ENCODE measurements around the gene COPS4.
"Not testable (repeated sequence)": the region's sequence is repeated elsewhere in the genome, so short reads cannot be mapped to it uniquely, and the experiment has no call there.

Gene COPS4

DNA sequence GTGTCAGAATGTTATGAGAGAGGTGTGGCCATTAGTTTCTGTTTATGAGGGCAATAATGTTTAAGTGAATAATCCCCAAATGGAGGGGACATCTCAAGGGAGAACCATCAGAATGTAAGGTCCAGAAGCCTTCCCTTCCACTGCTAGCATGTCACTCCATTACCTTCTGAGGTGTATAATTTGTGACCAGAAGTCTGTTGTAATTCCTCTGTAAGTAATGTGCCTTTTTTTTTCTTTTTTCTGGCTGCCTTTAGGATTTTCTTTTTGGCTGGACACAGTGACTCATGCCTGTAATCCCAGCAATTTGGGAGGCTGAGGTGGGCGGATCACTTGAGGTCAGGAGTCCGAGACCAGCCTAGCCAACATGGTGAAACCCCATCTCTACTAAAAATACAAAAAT, 10.8 kb upstream of the COPS4 start:
- DNase-seq, result no peak

DNA sequence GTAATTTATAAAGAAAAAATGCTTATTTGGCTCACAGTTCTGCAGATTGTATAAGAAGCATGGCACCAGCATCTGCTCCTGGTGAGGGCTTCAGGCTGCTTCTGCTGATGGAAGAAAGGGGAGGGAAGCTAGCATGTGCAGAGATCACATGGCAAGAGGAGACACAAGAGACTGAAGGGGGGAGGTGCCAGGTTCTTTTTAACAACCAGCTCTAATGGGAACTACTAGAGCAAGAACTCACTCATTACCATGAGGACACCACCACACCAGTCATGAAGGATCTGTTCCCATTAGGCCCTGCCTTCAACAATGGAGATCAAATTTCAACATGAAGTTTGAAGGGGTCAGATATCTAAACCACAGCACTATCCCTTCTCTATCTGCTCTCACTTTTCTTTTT, 9.4 kb upstream of the COPS4 start:
- DNase-seq, result no peak

DNA sequence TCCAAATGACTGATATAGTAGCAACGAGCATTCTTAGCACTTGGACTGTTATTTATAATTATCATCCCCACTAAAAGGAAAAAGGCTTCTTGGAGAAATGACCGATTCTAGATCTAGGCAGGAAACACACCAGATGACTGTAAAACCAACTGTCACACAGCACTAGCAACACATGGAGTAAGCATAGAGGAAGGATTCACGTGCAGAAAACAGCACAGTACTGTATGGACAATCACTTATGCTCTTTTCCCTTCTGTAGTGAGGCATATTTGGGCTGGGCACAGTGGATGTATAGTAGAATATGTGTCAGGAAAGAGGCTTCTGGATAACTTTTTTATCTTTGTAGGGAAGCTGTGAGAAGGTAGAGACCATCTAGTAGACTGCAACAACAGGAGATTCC, 6.0 kb upstream of the COPS4 start:
- no peak for DNase-seq

- DNase-seq, result no peak
Measured at GRCh38 chr4:83029688-83030087, 5.3 kb upstream of the COPS4 start.

DNA sequence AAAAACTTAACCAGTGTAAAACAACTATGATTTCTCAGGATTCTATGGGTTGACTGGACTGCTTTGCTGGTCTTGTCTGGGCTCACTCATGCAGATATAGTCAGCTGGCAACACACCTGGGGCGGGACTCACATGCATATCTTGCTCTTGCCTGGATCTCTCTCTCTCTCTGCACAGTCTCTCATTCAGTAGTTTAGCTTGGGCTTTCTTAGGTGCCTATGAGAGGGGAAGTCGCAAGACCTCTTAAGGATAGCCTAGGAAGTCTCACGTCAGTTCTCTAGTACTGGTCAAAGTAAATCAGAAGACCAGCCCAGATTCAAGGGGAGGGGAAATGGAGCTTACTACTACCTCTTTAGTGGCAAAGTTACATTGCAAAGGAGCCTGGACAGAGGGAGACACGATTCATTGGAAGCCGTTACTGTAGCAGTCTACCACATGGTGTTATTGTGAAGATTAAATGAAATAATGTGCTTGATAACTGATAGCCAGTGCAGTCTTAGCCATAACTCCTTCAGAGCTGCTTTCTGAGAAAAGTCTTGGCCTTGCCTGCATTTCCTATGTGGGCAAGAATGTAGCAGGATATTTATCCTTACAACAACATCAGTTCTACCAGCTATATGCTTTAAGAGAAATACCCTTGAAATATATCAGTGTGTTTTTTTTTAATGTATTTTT, 2.1 kb downstream of the COPS4 start:
- DNase-seq, result no peak

DNA sequence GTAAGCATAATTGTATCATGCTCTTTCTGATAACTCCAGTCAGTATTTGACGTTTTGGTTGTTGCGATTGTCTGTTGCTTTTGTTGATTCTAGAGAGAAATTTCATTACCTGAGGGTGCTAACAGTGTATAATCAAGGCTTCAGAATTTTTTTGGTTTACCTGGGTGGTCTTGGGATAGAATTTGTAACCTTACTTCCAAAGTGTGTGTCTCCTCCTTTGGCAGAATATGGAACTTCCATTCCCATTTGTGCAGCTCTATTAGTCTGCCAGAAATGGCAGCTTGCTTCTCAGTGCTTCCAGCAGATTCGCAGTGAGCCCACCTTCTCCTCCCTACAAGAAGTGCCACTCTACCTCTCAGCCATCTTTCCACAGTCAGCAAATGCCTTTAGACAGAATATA, 5.3 kb downstream of the COPS4 start:
- DNase-seq, result no peak

- DNase-seq, result not testable (repeated sequence)
Measured at GRCh38 chr4:83043157-83043556, 8.2 kb downstream of the COPS4 start.

DNA sequence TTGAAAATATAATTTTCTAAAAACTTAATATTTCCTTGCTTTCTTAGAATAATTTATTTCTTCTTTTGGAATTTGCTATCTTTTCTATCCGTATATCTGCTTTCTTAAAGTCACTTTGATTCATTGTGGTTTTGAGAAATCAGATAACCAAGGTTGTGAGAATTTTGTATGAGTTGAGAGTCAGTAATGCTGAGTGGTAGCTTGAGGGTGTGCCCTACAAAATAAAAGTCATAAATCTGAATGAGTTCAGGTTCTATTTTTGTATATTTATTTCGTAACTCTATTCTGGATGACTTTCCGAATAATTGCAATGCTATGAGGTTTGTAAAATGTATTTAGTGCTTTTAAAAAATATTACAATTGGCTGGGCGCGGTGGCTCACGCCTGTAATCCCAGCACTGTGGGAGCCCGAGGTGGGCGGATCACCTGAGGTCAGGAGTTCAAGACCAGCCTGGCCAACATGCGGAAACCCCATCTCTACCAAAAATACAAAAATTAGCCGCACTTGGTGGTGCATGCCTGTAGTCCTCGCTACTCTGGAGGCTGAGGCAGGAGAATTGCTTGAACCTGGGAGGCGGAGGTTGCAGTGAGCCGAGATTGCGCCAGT, 8.9 kb downstream of the COPS4 start:
- DNase-seq, result no peak

DNA sequence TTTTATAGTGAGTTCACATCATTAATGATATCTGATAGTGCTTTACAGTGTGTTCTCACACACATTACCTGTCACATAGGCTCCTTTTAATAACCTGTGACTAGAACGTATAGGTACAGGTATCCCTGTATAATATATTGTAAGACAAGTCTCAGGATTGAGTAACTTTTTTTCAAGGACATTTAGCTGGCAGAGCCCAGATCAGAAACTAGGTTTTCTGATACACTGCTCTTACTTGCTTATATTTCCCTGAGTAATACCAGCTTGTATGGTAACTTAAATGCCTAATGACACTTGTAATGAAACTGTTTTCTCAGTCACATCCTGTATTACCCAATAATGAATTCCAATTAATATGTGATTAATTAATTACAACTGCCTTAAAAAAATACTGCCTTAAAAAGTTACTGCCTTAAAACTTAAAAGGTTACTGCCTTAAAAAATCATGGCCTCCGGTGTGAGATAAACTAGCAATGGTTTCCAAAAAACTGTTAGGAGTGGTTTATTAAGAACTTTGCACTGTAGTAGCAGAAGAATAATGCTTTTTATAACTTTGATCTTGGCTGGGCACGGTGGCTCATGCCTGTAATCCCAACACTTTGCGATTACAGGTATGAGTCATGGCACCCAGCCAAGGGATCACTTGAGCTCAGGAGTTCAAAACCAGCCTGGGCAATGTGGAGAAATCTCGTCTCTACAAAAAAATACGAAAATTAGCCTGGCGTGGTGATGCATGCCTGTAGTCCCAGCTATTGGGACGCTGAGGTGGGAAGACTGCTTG, 11.9 kb downstream of the COPS4 start:
- DNase-seq, result no peak

DNA sequence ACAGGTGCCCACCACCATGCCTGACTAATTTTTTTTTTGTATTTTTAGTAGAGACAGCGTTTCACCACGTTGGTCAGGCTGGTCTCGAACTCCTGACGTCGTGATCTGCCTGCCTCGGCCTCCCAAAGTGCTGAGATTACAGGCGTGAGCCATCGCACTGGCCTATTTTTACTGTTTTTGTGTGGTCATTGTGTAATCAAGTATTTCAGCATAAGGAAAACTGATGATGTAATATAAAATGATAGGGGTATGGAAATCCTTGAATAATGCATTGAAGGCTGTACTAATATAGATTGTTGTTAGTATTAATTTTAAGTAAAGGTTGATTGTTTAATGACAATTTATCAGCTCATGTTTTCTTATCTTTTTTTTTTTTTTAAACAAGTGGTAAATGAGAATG, 13.8 kb downstream of the COPS4 start:
- DNase-seq, result not testable (repeated sequence)

GRCh38 chr4:83054928-83055327, 19.9 kb downstream of the COPS4 start:
- no peak for DNase-seq

GRCh38 chr4:83062739-83063138, 27.8 kb downstream of the COPS4 start:
- DNase-seq, result no peak

- DNase-seq, result no peak
Measured at GRCh38 chr4:83065266-83065665, 30.3 kb downstream of the COPS4 start.

GRCh38 chr4:83067058-83067639, 32.2 kb downstream of the COPS4 start:
- no peak for DNase-seq

- no peak for DNase-seq
Measured at GRCh38 chr4:83071116-83071515, 36.1 kb downstream of the COPS4 start.

DNA sequence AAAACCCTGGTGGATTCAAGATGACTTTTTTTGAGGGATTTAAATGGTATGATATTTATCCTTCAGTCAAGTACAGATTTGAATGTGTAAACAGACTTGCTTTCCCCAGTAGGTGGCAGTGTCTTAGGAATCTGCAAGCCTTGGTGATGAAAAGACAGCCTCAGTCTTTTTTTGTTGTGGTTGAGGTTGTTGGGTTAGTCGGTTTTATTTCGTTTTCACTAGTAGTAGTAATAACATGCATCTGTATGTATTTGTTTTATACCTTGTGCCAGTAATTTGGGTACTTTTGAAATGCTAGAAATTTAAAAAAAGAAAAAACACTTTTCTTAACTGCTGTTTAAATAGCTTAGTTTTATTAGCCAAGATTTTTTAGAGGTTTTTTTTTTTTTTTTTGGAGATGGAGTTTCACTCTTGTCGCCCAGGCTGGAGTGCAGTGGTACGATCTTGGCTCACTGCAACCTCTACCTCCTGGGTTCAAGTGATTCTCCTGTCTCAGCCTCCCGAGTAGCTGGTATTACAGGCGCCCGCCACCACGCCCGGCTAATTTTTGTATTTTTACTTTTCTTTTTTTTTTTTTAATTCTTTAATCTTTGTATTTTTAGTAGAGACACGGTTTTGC, 39.2 kb downstream of the COPS4 start:
- no peak for DNase-seq

GRCh38 chr4:83074783-83075182, 39.8 kb downstream of the COPS4 start:
- DNase-seq, result not testable (repeated sequence)

- no peak for DNase-seq
Measured at GRCh38 chr4:83075311-83076095, 40.5 kb downstream of the COPS4 start.

DNA sequence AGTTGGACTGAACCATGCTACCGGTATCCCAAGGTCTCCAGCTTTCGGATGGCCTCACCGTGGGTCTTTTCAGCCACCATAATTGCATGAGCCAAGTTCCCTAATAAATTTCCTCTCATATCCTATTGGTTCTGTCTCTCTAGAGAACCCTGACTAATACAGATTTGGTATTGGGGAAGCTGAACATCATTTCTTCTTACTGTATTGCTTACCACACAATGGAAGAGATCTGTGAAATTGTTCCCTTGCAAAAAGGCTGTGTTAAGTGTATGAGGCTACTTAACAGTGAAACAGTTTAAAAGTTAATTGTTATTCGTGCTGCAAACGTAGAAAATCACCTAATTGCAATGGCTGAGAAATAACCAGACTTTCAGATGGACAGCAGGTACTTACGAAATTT, 45.6 kb downstream of the COPS4 start:
- DNase-seq, result no peak

DNA sequence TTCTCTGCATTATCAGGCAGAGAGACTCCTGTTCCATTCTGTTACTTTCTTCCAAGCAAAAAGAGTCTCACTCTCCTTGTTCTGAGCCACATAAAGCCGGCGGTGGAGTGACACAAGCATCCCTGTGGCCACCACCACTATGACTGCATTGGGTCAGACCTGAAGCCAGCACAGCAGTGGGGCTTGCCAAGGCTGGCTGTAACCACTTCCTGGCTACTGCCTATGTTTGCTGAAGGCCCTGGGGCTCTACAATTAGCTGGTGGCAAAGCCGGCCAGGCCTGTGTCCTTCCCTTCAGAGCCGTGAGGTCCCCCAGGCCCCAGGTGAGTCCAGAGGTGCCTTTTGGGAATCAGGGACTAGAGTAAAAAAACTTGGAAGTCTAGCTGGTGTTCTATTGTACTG, 47.8 kb downstream of the COPS4 start:
- DNase-seq, result no peak

DNA sequence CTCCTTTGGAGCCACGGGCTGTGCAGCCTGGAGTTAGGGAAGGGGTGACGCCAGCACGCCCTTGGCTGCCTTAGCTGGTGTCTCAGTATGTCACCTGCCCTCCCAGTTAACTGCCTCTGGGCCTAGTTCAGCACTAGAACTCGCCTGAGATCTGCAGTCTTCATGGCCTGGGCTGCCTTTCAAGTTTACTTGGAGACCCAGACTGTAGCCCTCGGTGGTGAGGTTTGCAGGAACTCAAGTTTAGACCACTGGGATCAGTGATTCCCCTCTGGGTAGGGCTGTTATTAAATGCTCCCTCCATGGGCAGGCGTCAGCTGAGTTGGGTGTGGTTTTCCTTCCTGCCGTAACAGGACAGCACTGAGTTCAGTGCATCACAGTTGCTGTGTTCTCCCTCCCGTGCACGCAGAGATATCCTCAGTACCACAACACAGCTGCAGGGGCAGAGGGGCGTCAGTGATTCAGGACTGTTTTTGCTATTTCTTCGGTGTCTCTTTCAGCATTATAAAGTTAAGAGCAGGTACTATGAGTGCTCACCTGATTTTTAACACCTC, 49.0 kb downstream of the COPS4 start:
- DNase-seq, result no peak

- not testable (repeated sequence) for DNase-seq
Measured at GRCh38 chr4:83084956-83085355, 50.0 kb downstream of the COPS4 start.
